GM19468 (cell line): ENCODE data around the gene PSMA4.
"Not testable (repeated sequence)": the region's sequence is repeated elsewhere in the genome, so short reads cannot be mapped to it uniquely, and the experiment has no call there.

Experiments
- ATAC-seq: cut with Tn5 transposase; IDR thresholded peaks from one replicate; pipeline ENCODE4 v1.9.1; 2021; ENCODE audit warnings: mild to moderate bottlenecking, moderate library complexity, moderate number of reproducible peaks; ENCODE audit not compliant: unreplicated experiment; ENCODE audit errors: extremely low read depth

The PSMA4 gene

GRCh38 chr15:78550194-78550593 lies 9.9 kb downstream of the PSMA4 start:
- ATAC-seq, result no peak

- no peak for ATAC-seq
Measured at GRCh38 chr15:78550815-78551214, 10.6 kb downstream of the PSMA4 start.

- ATAC-seq, result no peak
Measured at GRCh38 chr15:78551902-78552301, 11.7 kb downstream of the PSMA4 start.

- ATAC-seq, result no peak
Measured at GRCh38 chr15:78552597-78552996, 12.4 kb downstream of the PSMA4 start.

- ATAC-seq, result not testable (repeated sequence)
Measured at GRCh38 chr15:78560201-78560600, 20.0 kb downstream of the PSMA4 start.

- no peak for ATAC-seq
Measured at GRCh38 chr15:78561490-78561889, 21.2 kb downstream of the PSMA4 start.

- no peak for ATAC-seq
Measured at GRCh38 chr15:78563092-78563491, 22.8 kb downstream of the PSMA4 start.

- no peak for ATAC-seq
Measured at GRCh38 chr15:78564743-78565096, 24.5 kb downstream of the PSMA4 start.

- ATAC-seq, result peak; percentile 58
Measured at GRCh38 chr15:78565097-78565950, 25.1 kb downstream of the PSMA4 start, which contains the start of gene CHRNA5. CHRNA5 (plus strand) TSS chr15:78565520; CDS start chr15:78565720, 200 bp downstream.

- ATAC-seq, result no peak
Measured at GRCh38 chr15:78565951-78566774, 25.9 kb downstream of the PSMA4 start.

- ATAC-seq, result no peak
Measured at GRCh38 chr15:78567531-78567930, 27.3 kb downstream of the PSMA4 start.

GRCh38 chr15:78570710-78571109 lies 30.5 kb downstream of the PSMA4 start:
- no peak for ATAC-seq

GRCh38 chr15:78571382-78571781 lies 31.1 kb downstream of the PSMA4 start:
- no peak for ATAC-seq

- ATAC-seq, result no peak
Measured at GRCh38 chr15:78573416-78573815, 33.2 kb downstream of the PSMA4 start.

- no peak for ATAC-seq
Measured at GRCh38 chr15:78574944-78575343, 34.7 kb downstream of the PSMA4 start.

GRCh38 chr15:78597583-78597982 lies 57.3 kb downstream of the PSMA4 start:
- ATAC-seq, result no peak

GRCh38 chr15:78598348-78598747 lies 58.1 kb downstream of the PSMA4 start:
- no peak for ATAC-seq

GRCh38 chr15:78599189-78599588 lies 58.9 kb downstream of the PSMA4 start:
- no peak for ATAC-seq
